Dermis lymphatic vessel endothelial cell (primary cell): ENCODE results near the gene C3orf52. TPM values are rescaled to one million over a fixed set of nuclear protein-coding genes. Genes with fewer than 3 reads are reported as not detected.

Experiments
- total RNA-seq: library from RNA; depleted of rRNA; stranded (reverse); fragments of >200 nt; gene quantifications from 2 replicates; pipeline ENCODE4 v1.2.1, GENCODE V29; 2014

C3orf52 gene
- 8.6 and 16.8 TPM in 2 replicates for total RNA-seq

GRCh38 chr3:112086076-112086854 is at the start of gene C3orf52:
Gene C3orf52 (plus strand): TSS chr3:112086389. CDS start chr3:112086408, 19 bp downstream.

GRCh38 chr3:112132975-112133448 is 46.8 kb downstream of the C3orf52 start, which contains the start of gene GCSAM:
Gene GCSAM (minus strand): TSS chr3:112133248. CDS start chr3:112133120, 128 bp downstream.

Other genes with a start within 250 kb of the C3orf52 start
- gene PHLDB2, start 227.1 kb upstream of the C3orf52 start, total RNA-seq = 44.2 and 51.6 TPM in 2 replicates
- 17.6 and 30.9 TPM in 2 replicates for gene ABHD10, start 107.4 kb upstream of the C3orf52 start, total RNA-seq
- not detected in 2 replicates for gene TAGLN3, start 87.5 kb upstream of the C3orf52 start, total RNA-seq
- gene TMPRSS7, start 51.7 kb upstream of the C3orf52 start, total RNA-seq = not detected in 2 replicates
- not detected in 2 replicates for gene GCSAM, start 46.9 kb downstream of the C3orf52 start, total RNA-seq
- 0.11 and 0.17 TPM in 2 replicates for gene SLC9C1, start 207.8 kb downstream of the C3orf52 start, total RNA-seq
- gene CD200, start 246.8 kb downstream of the C3orf52 start, total RNA-seq = 4.7 and 6.7 TPM in 2 replicates